Naive thymus-derived CD4-positive, alpha-beta T cell (primary cell): ENCODE data around the gene CALHM4. TPM values are rescaled to one million over a fixed set of nuclear protein-coding genes. Genes with fewer than 3 reads are reported as not detected.

Source experiments
- ATAC-seq: fragments of 150-1000 bp; cut with Tn5 transposase; 2 replicates; pipeline ENCODE4 v1.10.0; 2021; ENCODE audit warnings: mild to moderate bottlenecking, moderate library complexity
- CTCF ChIA-PET: fragments of 350-600 bp; sonication (Branson Sonifier 250); formaldehyde crosslinking; loops from one replicate; lab custom pipeline; 2021; ENCODE audit warnings: antibody characterized with exemption; lab: Charles Lee
- POLR2A ChIA-PET: fragments of 350-600 bp; sonication (Branson Sonifier 250); formaldehyde crosslinking; loops from one replicate; lab custom pipeline; 2021; ENCODE audit warnings: antibody characterized with exemption, inconsistent platforms; lab: Charles Lee
- DNase-seq, 9 donors: peaks; one replicate each; pipeline versions ENCODE4 v3.0.0 to v3.0.0-alpha.2; 2020 to 2022; ENCODE audit warnings: mixed read lengths in 1 of 9
- H3K27ac ChIP-seq: one replicate; pipeline ENCODE4 v1.7.0; 2013; ENCODE audit warnings: mild to moderate bottlenecking, low read depth, low read length, moderate library complexity
- H3K27me3 ChIP-seq, 2 donors: one replicate each; pipeline ENCODE4 v1.7.0; 2013; ENCODE audit warnings: low read length in 2 of 2, mild to moderate bottlenecking in 2 of 2, moderate library complexity in 2 of 2; ENCODE audit not compliant: control insufficient read depth in 2 of 2, insufficient read depth in 2 of 2
- H3K36me3 ChIP-seq, 3 experiments: 1 replicate in 2 of 3; 2 replicates in 1 of 3; pipeline ENCODE4 v1.7.0; 2013; ENCODE audit warnings: low read length in 3 of 3, mild to moderate bottlenecking in 3 of 3, moderate library complexity in 1 of 3; ENCODE audit not compliant: insufficient read depth in 3 of 3, control insufficient read depth in 2 of 3
- H3K4me1 ChIP-seq, 2 donors: one replicate each; pipeline ENCODE4 v1.7.0; 2013; ENCODE audit warnings: low read length in 2 of 2, mild to moderate bottlenecking in 2 of 2, moderate library complexity in 1 of 2; ENCODE audit not compliant: control insufficient read depth in 2 of 2, insufficient read depth in 2 of 2
- H3K4me3 ChIP-seq: 2 replicates; pipeline ENCODE4 v1.7.0; 2013; ENCODE audit warnings: mild to moderate bottlenecking, low read length
- H3K9me3 ChIP-seq, 3 experiments: 1 replicate in 2 of 3; 2 replicates in 1 of 3; pipeline ENCODE4 v1.7.0; 2013; ENCODE audit warnings: low read length in 3 of 3; ENCODE audit not compliant: control insufficient read depth in 2 of 3
- H3K27ac Mint-ChIP-seq, 9 donors: one replicate each; pipeline ENCODE4 v1.8.0; 2020 to 2022; ENCODE audit warnings: mixed read lengths in 9 of 9, mild to moderate bottlenecking in 8 of 9, moderate library complexity in 5 of 9, inconsistent platforms in 2 of 9
- H3K27me3 Mint-ChIP-seq, 5 donors: one replicate each; pipeline ENCODE4 v1.8.0; 2021 to 2022; ENCODE audit warnings: mixed read lengths in 5 of 5, mild to moderate bottlenecking in 1 of 5
- H3K36me3 Mint-ChIP-seq, 5 donors: one replicate each; pipeline ENCODE4 v1.8.0; 2020 to 2022; ENCODE audit warnings: mixed read lengths in 5 of 5, mild to moderate bottlenecking in 3 of 5, inconsistent platforms in 1 of 5
- H3K4me1 Mint-ChIP-seq, 7 donors: one replicate each; pipeline ENCODE4 v1.8.0; 2020 to 2022; ENCODE audit warnings: mixed read lengths in 7 of 7, mild to moderate bottlenecking in 3 of 7, inconsistent platforms in 1 of 7
- H3K4me3 Mint-ChIP-seq, 10 donors: one replicate each; pipeline ENCODE4 v1.8.0; 2020 to 2022; ENCODE audit warnings: mild to moderate bottlenecking in 10 of 10, mixed read lengths in 10 of 10, moderate library complexity in 6 of 10, inconsistent platforms in 2 of 10
- H3K9me3 Mint-ChIP-seq, 11 donors: one replicate each; pipeline ENCODE4 v1.8.0; 2020 to 2022; ENCODE audit warnings: mixed read lengths in 11 of 11, mild to moderate bottlenecking in 4 of 11, inconsistent platforms in 1 of 11, moderate library complexity in 1 of 11
- intact Hi-C, 2 donors: fragments of 100-400 bp; cut with micrococcal nuclease; formaldehyde crosslinking; loops; one replicate each; pipeline ENCODE4 v1.15.1; 2023
- polyA plus RNA-seq, 2 donors: library from polyadenylated mRNA; unstranded; fragments of 300-500 nt; fragmentation: Illumina TruSeq; gene quantifications; one replicate each; pipeline ENCODE4 v1.2.3, GENCODE V29; 2021
- total RNA-seq, 6 experiments: library from RNA in 5 of 6; stranded (reverse) in 5 of 6; gene quantifications; 1 replicate in 5 of 6; 2 replicates in 1 of 6; pipeline ENCODE4 v1.2.3 and lab custom pipeline; 2021 to 2026

Gene CALHM4
- total and polyA plus RNA-seq, 7 experiments from 2014 or later = not detected

DNA sequence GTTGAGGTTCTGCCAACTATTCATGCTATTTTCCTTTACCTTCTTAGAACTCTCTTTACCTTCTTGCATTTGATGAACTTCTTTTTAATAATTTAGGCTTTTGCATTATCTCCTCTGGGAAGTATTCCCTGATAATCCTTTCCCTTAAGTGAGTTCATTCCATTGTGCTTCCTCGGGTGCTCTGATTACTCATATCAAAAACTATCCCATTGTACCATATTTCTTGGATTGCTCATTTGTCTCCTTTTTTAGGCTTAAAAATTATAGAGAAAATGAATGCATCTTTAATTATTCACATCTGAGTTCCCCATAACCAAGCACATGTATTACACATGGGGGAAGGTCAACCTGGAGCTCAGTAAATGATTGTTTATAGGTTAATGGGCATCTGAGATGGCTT lies 2.5 kb downstream of the CALHM4 start:
- POLR2A ChIA-PET = interaction anchor here (2.5 kb wide), 1 partner anchor 15 kb away, joined by 6 read pairs; the partner anchor contains the start of gene RWDD1
- H3K27ac Mint-ChIP-seq = no peak overlapping the region
- H3K9me3 ChIP-seq = no peaks in the 10 kb centered on the region
- H3K27me3 Mint-ChIP-seq = peaks cover 10 to 34% (median 13%) of the 10 kb centered on the region in 5 donors
- H3K27me3 ChIP-seq = peaks cover 0 to under 1% of the 10 kb centered on the region in 2 donors
- CTCF ChIA-PET = no interaction called here
- no peak overlapping the region for H3K4me3 ChIP-seq
- no peak overlapping the region for H3K27ac ChIP-seq
- H3K36me3 ChIP-seq = no peaks in the 10 kb centered on the region
- no peak for DNase-seq
- H3K4me1 Mint-ChIP-seq = peaks cover 0 to 2% (median under 1%) of the 10 kb centered on the region in 7 donors
- no peak overlapping the region for H3K4me3 Mint-ChIP-seq
- no peaks in the 10 kb centered on the region for H3K36me3 Mint-ChIP-seq
- H3K4me1 ChIP-seq = no peaks in the 10 kb centered on the region
- no peaks in the 10 kb centered on the region for H3K9me3 Mint-ChIP-seq
- no peak for ATAC-seq
- intact Hi-C loops = no loop called here

GRCh38 chr6:116556814-116557415 lies 3.4 kb downstream of the CALHM4 start:
- intact Hi-C loops = no loop called here
- Histone ChIP-seq H3K27me3 (no peaks in the 10 kb centered on the region), H3K9me3 (no peaks in the 10 kb centered on the region), H3K4me3 (no peak overlapping the region), H3K36me3 (no peaks in the 10 kb centered on the region), H3K4me1 (no peaks in the 10 kb centered on the region), H3K27ac (no peak overlapping the region)
- CTCF ChIA-PET = no interaction called here
- Mint-ChIP-seq H3K9me3 (no peaks in the 10 kb centered on the region), H3K27ac (no peak overlapping the region), H3K4me3 (no peak overlapping the region), H3K27me3 (peaks cover 10 to 33% (median 11%) of the 10 kb centered on the region in 5 donors), H3K4me1 (peaks cover 0 to 5% (median 4%) of the 10 kb centered on the region in 7 donors), H3K36me3 (no peaks in the 10 kb centered on the region)
- DNase-seq (no peak), ATAC-seq (no peak)
- POLR2A ChIA-PET = no interaction called here

DNA sequence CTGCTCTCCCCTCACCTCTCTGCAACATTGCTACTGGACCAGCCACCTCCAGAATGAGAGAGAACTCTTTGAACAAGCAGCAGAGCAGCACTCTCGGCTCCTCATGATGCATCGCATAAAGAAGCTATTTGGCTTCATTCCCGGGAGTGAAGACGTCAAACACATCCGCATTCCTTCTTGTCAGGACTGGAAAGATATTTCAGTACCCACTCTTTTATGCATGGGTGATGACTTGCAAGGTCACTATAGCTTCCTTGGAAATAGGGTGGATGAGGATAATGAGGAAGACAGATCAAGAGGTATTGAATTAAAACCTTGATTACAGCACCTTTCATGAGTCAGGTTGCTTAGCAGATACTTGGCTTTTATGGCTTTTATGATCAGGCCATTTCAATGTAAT lies 4.3 kb downstream of the CALHM4 start:
- intact Hi-C loops = no loop called here
- no peaks in the 10 kb centered on the region for H3K4me1 ChIP-seq
- ChIA-PET CTCF (interaction anchor here (1.4 to 1.8 kb wide), 2 partner anchors 12 to 289 kb away, joined by 4 to 6 read pairs; no protein-coding TSS in a partner anchor), POLR2A (no interaction called here)
- H3K27me3 ChIP-seq = no peaks in the 10 kb centered on the region
- Mint-ChIP-seq H3K27ac (no peak overlapping the region), H3K4me3 (no peak overlapping the region), H3K27me3 (peaks cover 8 to 36% (median 17%) of the 10 kb centered on the region in 5 donors), H3K4me1 (peaks cover 0 to 5% (median 4%) of the 10 kb centered on the region in 7 donors), H3K36me3 (no peaks in the 10 kb centered on the region), H3K9me3 (no peaks in the 10 kb centered on the region)
- no peak overlapping the region for H3K27ac ChIP-seq
- H3K9me3 ChIP-seq = no peaks in the 10 kb centered on the region
- DNase-seq = no peak
- H3K36me3 ChIP-seq = no peaks in the 10 kb centered on the region
- no peak for ATAC-seq
- H3K4me3 ChIP-seq = no peak overlapping the region

GRCh38 chr6:116560130-116560529 lies 6.6 kb downstream of the CALHM4 start:
- ChIA-PET CTCF (interaction anchor here (0.9 to 1.5 kb wide), 5 partner anchors 11 to 34 kb away, joined by 3 to 6 read pairs (median 3); partner anchors contain the start of gene RWDD1), POLR2A (interaction anchor here (1.1 kb wide), 1 partner anchor 11 kb away, joined by 3 read pairs; the partner anchor contains the start of gene RWDD1)
- Mint-ChIP-seq H3K9me3 (no peaks in the 10 kb centered on the region), H3K4me1 (peaks cover 3 to 14% (median 10%) of the 10 kb centered on the region in 7 donors), H3K27ac (no peak overlapping the region), H3K4me3 (no peak overlapping the region), H3K36me3 (no peaks in the 10 kb centered on the region), H3K27me3 (peaks cover 0 to 30% (median 23%) of the 10 kb centered on the region in 5 donors)
- H3K4me3 ChIP-seq = no peak overlapping the region
- no peak for ATAC-seq
- intact Hi-C loops = loop anchor here in 1 of 2 donors (2.0 kb wide), 1 partner anchor 17 kb away; no protein-coding TSS in a partner anchor
- no peak for DNase-seq
- no peaks in the 10 kb centered on the region for H3K4me1 ChIP-seq
- H3K9me3 ChIP-seq = no peaks in the 10 kb centered on the region
- no peak overlapping the region for H3K27ac ChIP-seq
- H3K27me3 ChIP-seq = no peaks in the 10 kb centered on the region
- no peaks in the 10 kb centered on the region for H3K36me3 ChIP-seq

DNA sequence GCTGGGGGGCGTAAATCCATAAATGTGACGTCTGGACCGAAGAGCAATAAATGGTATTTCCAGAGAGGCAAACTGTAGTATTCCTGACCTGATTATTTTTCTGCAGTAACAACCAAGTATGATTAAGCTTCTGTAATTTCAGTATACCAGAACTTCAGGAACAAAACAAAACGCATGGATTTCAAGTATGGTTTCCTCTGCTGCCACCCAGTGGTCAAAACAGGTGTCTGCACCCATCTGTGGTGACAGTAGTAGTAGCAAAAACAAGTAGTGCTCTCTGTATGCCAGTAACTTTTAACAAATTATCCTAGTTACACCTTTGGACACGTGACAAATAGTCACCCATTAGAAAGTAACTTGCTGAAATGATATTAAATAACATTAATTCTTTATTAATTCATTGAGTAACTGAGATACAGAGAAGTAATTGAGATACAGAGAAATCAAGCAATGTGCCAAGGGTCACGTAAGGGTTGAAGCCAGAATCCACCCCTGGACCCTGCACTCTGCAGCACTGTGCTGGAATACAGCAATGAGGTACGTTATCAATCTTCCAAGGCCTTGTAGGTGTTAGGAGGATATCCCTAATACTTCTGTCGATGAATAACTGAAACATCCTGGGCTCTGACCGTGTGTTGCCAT lies 7.9 kb downstream of the CALHM4 start:
- peaks cover 0 to 35% (median 18%) of the 10 kb centered on the region in 5 donors for H3K27me3 Mint-ChIP-seq
- no peaks in the 10 kb centered on the region for H3K9me3 Mint-ChIP-seq
- H3K27ac Mint-ChIP-seq = no peak overlapping the region
- DNase-seq (peak; percentile 28 to 69 (median 57)), ATAC-seq (peak; percentile 90)
- peaks cover 3 to 14% (median 10%) of the 10 kb centered on the region in 7 donors for H3K4me1 Mint-ChIP-seq
- H3K27ac ChIP-seq = no peak overlapping the region
- CTCF ChIA-PET = interaction anchor here (0.6 to 1.5 kb wide), 9 partner anchors 9 to 280 kb away, joined by 3 to 6 read pairs (median 3); partner anchors contain the start of gene RWDD1
- H3K4me3 Mint-ChIP-seq = peak overlapping the region in 1 of 10 donors; percentile 40
- no peaks in the 10 kb centered on the region for H3K4me1 ChIP-seq
- intact Hi-C loops = loop anchor here (1.0 to 2.0 kb wide), 7 partner anchors 10 to 344 kb away; partner anchors contain the start of gene RWDD1 (in 1 of the 2)
- no peak overlapping the region for H3K4me3 ChIP-seq
- H3K9me3 ChIP-seq = no peaks in the 10 kb centered on the region
- no peaks in the 10 kb centered on the region for H3K36me3 ChIP-seq
- H3K36me3 Mint-ChIP-seq = no peaks in the 10 kb centered on the region
- no peaks in the 10 kb centered on the region for H3K27me3 ChIP-seq
- POLR2A ChIA-PET = interaction anchor here (0.9 kb wide), 2 partner anchors 10 to 283 kb away, joined by 3 read pairs; partner anchors contain the start of gene RWDD1

DNA sequence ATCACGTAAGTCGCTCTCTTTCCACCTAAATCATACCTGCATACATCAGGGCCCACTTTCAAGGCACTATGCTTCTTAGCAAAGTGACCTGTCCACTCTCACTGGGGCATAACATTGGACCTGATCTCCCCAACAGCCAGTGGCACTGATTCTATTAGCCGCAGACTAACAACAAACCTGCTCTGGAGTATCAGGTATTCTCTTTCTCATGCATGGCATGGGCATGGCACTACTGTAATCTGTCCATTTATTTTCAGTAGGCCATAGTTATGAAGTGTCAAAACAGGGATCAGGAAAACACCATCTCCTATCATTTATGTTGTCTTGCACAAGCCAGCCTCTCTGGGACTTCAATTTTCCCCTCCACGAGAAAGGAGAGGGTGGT lies 8.5 kb downstream of the CALHM4 start:
- H3K4me3 Mint-ChIP-seq = no peak overlapping the region
- Histone ChIP-seq H3K4me3 (no peak overlapping the region), H3K4me1 (no peaks in the 10 kb centered on the region), H3K36me3 (no peaks in the 10 kb centered on the region), H3K27me3 (no peaks in the 10 kb centered on the region), H3K27ac (no peak overlapping the region), H3K9me3 (no peaks in the 10 kb centered on the region)
- H3K4me1 Mint-ChIP-seq = peaks cover 3 to 14% (median 10%) of the 10 kb centered on the region in 7 donors
- ChIA-PET CTCF (interaction anchor here (0.7 to 1.7 kb wide), 3 partner anchors 10 to 319 kb away, joined by 3 to 14 read pairs (median 8); partner anchors contain the start of gene RWDD1), POLR2A (interaction anchor here (1.9 kb wide), 1 partner anchor 10 kb away, joined by 11 read pairs; the partner anchor contains the start of gene RWDD1)
- no peak for DNase-seq
- no peak overlapping the region for H3K27ac Mint-ChIP-seq
- H3K27me3 Mint-ChIP-seq = peaks cover 0 to 40% (median 18%) of the 10 kb centered on the region in 5 donors
- no peak for ATAC-seq
- no peaks in the 10 kb centered on the region for H3K9me3 Mint-ChIP-seq
- intact Hi-C loops = no loop called here
- H3K36me3 Mint-ChIP-seq = no peaks in the 10 kb centered on the region
